HG03139 (cell line): ENCODE data around the gene PIAS4.

ENCODE experiments used
- ATAC-seq: cut with Tn5 transposase; IDR thresholded peaks from one replicate; pipeline ENCODE4 v1.9.1; 2021; ENCODE audit not compliant: unreplicated experiment

The PIAS4 gene

GRCh38 chr19:4038661-4039423 lies 31.3 kb downstream of the PIAS4 start:
- no peak for ATAC-seq

- ATAC-seq: no peak
These were observed 34.7 kb downstream of the PIAS4 start for GRCh38 chr19:4042064-4042730.

GRCh38 chr19:4042731-4043082 lies 35.2 kb downstream of the PIAS4 start:
- ATAC-seq: no peak

GRCh38 chr19:4043401-4043800 lies 35.9 kb downstream of the PIAS4 start:
- ATAC-seq: no peak

GRCh38 chr19:4043966-4044715 lies 36.6 kb downstream of the PIAS4 start:
- ATAC-seq: no peak

- no peak for ATAC-seq
These were observed 37.5 kb downstream of the PIAS4 start for GRCh38 chr19:4044990-4045465.

GRCh38 chr19:4045597-4046361 lies 38.2 kb downstream of the PIAS4 start:
- no peak for ATAC-seq

GRCh38 chr19:4046362-4046691 lies 38.8 kb downstream of the PIAS4 start:
- ATAC-seq: no peak

GRCh38 chr19:4046946-4047683 lies 39.6 kb downstream of the PIAS4 start:
- no peak for ATAC-seq

- no peak for ATAC-seq
These were observed 41.9 kb downstream of the PIAS4 start for GRCh38 chr19:4049432-4049831.

GRCh38 chr19:4051175-4052101 lies 43.9 kb downstream of the PIAS4 start:
- no peak for ATAC-seq

GRCh38 chr19:4052114-4052992 lies 44.8 kb downstream of the PIAS4 start:
- no peak for ATAC-seq

GRCh38 chr19:4052993-4053422 lies 45.5 kb downstream of the PIAS4 start:
- no peak for ATAC-seq

GRCh38 chr19:4053423-4054324 lies 46.1 kb downstream of the PIAS4 start:
- ATAC-seq: no peak

GRCh38 chr19:4054441-4055208 lies 47.1 kb downstream of the PIAS4 start:
- no peak for ATAC-seq

- ATAC-seq: no peak
These were observed 47.6 kb downstream of the PIAS4 start for GRCh38 chr19:4055209-4055552.
